A204.1 (cell line): ENCODE data around the gene TLR8.
"Not testable (repeated sequence)": the region's sequence is repeated elsewhere in the genome, so short reads cannot be mapped to it uniquely, and the experiment has no call there.

Experiments used
- FAIRE-seq: peaks from 2 replicates; lab custom pipeline; 2012; peaks lifted over from hg19 to GRCh38; lab: Jason Lieb, UNC

The TLR8 gene

DNA sequence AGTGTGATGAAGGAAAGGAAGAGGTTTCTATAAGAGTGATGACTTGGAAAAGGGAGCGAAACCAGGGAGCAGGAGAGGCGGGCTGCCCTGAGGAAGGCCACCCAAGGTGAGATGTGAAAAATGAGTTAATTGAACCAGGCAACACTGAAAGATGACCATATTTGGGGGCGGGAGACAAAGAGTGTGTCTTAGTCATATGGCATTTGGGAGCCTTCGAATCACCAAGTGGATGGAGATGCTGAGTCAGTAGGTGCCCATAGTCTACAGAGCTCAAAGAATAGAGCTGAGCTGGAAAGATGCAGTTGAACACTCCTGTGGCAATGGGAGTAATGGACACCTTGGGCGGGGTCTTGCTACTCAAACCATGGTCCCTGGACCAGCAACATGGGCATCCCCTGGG is 8.3 kb upstream of the TLR8 start:
- FAIRE-seq, result no peak

DNA sequence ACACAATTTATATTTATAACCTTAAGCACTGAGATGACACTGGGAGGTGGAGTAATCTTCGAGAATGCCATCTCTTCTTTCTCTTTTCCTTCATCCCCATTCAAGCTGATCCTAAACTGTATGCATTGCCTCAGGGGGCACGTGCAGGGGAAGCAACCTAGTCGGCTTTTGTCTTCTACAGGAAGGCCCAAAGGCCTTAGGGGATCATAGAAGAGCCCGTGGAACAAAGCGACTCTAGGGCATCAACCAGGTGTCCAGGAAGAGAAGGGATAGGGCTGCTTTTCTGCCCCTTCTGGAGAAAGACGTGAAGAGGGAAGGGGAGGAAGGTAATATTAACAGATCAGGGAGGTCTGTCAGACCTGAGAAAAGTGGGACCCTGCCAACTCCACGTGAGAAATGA is 6.9 kb upstream of the TLR8 start:
- FAIRE-seq, result no peak

DNA sequence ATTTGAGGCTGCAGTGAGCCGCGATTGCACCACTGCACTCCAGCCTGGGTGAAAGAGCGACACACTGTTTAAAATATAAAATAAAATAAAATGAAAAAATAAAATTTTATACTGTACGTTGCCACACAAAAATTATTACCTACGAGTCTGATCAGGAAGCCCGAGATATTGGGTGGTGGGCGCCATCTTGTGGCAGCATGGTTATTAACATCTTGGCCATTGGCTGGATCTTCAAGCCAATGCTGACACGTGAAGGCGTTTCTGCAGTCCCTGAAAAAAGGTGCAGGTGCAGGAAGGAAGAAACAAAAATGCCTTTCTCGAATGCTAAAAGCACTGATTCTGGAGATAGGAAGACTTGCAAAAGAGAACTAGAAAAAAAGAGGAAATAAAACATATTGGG is 4.9 kb upstream of the TLR8 start:
- FAIRE-seq, result no peak

DNA sequence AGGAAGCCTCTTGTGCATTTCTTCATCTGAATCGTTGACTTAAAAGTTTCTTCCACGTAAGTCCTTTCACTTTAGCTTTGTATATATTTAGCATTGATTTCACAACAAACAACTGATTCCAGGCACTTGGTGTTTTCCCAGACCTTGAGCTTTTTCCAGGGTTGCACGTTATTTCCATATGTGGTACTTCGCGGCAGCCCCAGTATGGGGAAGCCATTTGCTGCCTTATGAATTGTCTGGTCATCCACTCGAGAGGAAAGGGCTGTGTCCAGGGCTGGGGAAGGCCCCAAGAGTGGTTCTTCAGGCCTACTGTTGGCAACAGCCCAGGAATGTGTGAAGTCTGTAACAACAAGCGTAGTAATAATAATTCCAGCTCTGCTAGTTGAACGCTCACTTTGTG is 2.8 kb upstream of the TLR8 start:
- FAIRE-seq, result no peak

DNA sequence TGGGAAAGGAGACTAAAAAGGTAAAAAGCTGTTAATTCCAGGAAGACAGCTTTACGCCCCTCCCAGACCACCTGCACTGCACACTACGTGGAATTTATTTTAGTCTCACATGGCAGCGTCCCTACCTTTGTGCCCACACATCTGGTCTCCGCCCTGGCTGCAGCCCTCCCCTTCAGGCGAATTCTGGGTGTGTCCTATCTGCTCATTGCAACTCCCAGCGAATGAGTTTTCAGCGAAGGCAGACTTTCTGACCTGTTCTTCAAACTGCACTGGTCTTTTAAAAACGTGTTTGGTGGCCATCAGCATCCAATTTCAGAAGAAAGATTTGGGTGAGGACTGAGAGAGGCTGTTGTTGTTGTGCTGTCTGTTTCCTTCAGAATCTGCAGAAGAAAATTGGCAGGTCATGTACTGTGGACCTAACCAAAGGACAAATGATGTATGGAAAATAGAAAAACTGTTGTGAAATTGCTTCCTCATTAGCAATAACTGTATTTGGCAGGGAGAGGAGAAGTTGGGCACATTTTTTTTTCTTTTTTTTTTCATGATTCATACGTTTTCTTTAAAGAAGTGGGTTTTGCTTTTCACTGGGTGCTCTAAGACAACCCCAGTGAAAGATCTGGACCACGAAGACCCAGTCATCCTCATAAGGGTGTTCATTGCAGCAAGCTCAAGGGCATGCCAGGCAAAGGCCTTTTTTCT is 4.2 kb downstream of the TLR8 start:
- FAIRE-seq, result no peak

DNA sequence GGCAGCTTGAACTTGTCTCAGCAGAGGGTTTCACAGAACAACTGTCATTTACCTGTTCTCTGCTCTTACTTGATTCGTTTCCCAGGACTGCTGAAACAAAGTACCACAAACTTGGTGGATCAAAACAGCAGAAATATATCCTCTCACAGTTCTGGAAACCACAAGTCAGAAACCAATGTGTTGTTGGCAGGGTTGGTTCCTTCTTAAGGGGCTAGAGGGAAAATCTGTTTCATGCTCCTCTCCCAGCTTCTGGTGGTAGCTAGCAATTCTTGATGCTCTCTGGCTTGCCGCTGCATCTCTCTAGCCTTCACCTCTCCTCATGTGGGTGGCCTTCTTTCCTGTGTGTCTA is 4.7 kb downstream of the TLR8 start:
- no peak for FAIRE-seq

DNA sequence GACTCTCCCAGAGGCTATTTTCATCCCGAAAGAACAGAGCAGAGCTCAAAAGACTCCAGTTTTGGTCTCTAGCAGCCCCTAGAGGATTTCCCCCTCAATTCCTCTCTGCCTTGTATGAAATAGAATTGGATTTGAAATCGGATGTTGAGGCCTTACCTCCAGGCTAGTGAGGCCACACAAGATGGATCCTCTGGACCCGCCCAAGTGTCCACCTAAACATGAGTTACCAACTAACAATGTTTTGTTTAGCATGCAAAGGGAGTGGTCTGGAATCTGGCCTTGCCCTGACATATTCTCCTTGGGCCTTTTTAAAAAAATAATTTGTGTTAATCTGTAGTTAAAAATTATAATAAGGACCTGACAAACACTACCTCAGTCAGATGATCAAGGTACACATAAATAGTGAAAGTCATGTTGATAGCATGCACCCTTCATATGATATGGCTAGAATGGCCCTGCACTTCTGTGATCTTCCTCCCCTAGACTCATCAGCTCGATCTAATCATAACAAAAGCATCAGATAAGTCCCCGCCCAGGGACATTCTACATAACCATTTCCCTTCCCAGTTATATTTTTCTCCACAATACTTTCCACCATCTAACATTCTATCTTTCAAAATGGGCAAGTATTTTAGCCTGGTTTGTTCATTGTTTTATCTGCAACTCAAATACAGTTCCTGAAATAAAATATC is 6.5 kb downstream of the TLR8 start:
- no peak for FAIRE-seq

DNA sequence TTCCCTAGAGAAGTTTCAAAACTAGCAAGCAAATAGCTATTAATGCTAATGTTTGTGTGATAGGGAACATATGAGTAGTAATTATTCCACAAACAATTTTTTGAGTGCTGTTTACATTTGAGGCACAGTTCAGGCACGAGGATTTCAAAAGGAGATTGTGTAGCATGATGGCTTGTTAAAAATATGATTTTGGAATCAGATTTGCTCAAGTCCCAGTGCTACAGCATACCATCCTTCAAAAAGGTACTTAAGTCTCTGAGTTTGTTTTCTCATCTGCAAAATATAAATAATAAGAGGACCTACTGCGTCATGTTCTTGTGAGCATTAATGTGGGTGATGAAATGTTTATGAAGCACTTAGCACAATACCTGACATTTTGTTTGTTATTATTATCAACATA is 11.3 kb downstream of the TLR8 start:
- FAIRE-seq, result no peak

DNA sequence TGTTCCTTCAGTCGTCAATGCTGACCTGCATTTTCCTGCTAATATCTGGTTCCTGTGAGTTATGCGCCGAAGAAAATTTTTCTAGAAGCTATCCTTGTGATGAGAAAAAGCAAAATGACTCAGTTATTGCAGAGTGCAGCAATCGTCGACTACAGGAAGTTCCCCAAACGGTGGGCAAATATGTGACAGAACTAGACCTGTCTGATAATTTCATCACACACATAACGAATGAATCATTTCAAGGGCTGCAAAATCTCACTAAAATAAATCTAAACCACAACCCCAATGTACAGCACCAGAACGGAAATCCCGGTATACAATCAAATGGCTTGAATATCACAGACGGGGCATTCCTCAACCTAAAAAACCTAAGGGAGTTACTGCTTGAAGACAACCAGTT is 12.6 kb downstream of the TLR8 start:
- FAIRE-seq, result no peak

DNA sequence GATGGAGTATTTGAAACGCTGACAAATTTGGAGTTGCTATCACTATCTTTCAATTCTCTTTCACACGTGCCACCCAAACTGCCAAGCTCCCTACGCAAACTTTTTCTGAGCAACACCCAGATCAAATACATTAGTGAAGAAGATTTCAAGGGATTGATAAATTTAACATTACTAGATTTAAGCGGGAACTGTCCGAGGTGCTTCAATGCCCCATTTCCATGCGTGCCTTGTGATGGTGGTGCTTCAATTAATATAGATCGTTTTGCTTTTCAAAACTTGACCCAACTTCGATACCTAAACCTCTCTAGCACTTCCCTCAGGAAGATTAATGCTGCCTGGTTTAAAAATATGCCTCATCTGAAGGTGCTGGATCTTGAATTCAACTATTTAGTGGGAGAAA is 13.2 kb downstream of the TLR8 start:
- FAIRE-seq, result no peak

DNA sequence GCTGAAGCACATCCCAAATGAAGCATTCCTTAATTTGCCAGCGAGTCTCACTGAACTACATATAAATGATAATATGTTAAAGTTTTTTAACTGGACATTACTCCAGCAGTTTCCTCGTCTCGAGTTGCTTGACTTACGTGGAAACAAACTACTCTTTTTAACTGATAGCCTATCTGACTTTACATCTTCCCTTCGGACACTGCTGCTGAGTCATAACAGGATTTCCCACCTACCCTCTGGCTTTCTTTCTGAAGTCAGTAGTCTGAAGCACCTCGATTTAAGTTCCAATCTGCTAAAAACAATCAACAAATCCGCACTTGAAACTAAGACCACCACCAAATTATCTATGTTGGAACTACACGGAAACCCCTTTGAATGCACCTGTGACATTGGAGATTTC is 14.6 kb downstream of the TLR8 start:
- no peak for FAIRE-seq

DNA sequence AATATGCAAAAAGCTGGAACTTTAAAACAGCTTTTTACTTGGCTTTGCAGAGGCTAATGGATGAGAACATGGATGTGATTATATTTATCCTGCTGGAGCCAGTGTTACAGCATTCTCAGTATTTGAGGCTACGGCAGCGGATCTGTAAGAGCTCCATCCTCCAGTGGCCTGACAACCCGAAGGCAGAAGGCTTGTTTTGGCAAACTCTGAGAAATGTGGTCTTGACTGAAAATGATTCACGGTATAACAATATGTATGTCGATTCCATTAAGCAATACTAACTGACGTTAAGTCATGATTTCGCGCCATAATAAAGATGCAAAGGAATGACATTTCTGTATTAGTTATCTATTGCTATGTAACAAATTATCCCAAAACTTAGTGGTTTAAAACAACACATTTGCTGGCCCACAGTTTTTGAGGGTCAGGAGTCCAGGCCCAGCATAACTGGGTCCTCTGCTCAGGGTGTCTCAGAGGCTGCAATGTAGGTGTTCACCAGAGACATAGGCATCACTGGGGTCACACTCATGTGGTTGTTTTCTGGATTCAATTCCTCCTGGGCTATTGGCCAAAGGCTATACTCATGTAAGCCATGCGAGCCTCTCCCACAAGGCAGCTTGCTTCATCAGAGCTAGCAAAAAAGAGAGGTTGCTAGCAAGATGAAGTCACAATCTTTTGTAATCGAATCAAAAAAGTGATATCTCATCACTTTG is 15.6 kb downstream of the TLR8 start:
- FAIRE-seq, result no peak

DNA sequence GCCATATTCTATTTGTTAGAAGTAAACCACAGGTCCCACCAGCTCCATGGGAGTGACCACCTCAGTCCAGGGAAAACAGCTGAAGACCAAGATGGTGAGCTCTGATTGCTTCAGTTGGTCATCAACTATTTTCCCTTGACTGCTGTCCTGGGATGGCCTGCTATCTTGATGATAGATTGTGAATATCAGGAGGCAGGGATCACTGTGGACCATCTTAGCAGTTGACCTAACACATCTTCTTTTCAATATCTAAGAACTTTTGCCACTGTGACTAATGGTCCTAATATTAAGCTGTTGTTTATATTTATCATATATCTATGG is 16.1 kb downstream of the TLR8 start:
- FAIRE-seq, result no peak

DNA sequence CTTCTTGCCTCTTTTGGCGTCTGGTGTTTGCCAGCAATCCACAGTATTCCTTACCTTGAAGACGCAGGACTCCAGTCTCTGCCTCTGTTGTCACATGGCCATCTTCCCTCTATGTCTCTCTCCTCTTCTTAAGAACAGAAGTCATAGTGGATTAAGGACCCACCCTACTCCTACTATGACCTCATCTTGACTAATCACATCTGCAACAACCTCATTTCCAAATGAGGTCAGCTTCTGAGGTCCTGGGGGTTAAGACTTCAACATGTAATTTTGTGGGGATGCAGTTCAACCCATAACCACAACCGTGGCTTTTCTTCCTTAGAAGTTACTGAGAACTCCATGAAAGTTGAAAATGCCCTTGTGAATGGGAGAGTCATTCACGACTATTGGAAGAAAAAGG is 23.3 kb downstream of the TLR8 start:
- no peak for FAIRE-seq

DNA sequence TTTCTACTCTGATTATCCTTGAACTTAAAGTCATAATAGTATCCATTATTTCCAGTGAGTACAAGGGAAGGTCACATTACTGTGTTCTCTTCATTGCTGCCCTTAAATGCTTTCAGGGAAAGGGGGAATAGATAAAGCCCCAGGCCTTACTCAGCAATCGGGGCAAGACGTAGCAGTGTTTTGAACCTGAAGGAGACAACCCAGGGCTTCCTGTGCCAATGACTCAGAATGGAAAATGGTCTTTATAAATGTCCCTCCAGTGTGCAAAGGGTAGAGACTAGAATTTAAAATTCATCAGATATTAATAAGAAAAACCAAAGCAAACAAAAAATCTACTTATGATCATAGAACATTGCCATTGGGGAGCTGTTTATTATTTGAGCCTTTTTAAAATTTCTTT is 23.7 kb downstream of the TLR8 start:
- no peak for FAIRE-seq

DNA sequence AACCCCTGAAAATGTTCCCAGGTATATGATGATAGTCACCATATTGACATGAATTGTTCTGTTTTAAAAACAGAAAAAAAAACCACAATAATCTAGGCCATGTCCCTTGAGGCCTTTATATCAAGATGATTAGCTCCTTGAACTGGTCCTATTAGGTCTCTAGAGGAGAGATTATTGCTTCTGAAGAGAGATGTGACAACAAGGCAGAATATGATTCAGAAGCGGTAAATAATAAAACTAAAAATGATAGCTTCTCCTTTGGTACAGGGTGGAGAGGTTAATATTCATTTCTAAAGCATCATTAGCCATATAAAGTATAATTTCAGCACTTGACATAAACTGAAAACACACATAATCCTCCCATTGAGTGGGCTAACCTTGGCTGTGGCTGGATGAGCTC is 25.8 kb downstream of the TLR8 start:
- no peak for FAIRE-seq

DNA sequence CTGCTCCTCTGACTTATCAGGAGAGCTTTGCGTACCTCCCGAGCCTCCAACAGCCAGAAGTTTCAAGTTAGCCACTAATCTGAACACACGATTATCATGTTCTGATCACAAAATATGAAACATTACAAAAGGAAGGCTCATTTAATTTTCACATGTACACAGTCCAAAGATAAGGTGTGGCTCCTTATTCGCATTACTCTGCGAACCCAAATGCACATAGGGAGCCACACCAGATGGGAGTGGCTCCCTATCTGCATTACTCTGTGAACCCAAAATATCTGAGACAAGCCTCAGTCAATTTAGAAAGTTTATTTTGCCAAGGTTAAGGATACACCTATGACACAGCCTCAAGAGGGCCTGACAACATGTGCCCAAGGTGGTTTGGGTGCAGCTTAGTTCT is 28.4 kb downstream of the TLR8 start:
- no peak for FAIRE-seq

DNA sequence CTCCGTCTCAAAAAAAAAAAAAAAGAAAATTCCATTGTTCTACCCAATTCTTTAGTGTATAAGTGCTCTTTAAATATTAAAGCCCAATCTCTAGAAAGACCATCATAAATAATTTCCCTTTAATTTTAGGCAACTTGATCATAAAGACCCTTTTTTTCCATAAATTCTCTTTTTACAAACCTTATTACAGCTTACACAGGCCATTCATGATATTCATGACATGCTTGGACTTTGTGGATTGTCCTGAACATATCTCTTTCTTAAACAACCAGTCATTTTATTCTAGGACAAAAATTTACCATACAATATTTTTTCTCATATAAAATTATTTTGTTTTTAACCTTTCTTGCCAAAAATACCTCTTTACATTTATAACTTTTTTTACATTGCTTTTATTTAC is 30.5 kb downstream of the TLR8 start:
- no peak for FAIRE-seq

DNA sequence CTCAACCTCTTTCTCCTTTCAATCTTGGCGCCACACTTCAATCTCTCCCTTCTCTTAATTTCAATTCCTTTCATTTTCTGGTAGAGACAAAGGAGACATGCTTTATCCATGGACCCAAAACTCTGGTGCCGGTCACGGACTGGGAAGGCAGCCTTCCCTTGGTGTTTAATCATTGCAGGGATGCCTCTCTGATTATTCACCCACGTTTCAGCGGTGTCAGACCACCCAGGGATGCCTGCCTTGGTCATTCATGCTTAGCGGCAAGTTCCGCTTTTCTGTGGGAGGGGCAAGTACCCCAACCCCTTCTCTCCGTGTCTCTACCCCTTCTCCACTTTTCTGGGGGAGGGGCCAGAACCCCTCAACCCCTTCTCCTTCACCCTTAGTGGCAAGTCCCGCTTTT is 34.1 kb downstream of the TLR8 start:
- FAIRE-seq, result not testable (repeated sequence)

DNA sequence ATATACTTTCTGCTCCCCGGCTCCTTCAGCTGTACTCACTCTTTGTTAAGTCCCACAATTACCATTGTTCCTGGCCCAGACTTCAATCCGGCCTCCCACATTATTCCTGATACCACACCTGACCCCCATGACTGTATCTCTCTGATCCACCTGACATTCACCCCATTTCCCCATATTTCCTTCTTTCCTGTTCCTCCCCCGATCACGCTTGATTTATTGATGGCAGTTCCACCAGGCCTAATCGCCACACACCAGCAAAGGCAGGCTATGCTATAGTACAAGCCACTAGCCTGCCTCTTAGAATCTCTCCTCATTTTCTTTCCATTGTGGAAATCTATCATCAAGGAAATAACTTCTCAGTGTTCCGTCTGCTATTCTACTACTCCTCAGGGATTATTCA is 37.2 kb downstream of the TLR8 start:
- FAIRE-seq, result not testable (repeated sequence)

DNA sequence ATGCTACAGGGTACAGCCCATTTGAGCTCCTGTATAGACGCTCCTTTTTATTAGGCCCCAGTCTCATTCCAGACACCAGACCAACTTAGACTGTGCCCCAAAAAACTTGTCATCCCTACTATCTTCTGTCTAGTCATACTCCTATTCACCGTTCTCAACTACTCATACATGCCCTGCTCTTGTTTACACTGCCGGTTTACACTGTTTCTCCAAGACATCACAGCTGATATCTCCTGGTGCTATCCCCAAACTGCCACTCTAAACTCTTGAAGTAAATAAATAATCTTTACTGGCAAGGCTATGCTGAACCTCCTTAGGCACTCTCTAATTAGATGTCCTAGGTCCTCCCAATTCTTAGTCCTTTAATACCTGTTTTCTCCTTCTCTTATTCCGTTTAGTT is 38.0 kb downstream of the TLR8 start:
- FAIRE-seq, result not testable (repeated sequence)

DNA sequence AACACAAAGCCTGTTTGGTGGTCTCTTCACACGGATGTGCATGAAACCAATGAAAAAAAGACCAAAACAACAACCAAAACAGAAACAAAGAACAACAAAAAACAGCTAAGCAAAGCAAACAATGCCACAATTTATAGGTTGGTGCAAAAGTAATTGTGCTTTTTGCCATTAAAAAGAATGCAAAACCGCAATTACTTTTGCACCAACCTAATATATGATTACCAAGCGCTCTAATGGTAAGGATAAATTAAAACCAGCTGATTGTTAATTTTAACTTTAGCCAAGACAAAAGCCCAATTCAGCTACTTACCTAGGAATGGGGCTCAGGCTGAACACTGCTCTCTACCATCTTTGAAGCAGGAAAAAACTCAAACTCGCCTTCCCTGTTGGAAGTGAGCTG is 39.1 kb downstream of the TLR8 start:
- no peak for FAIRE-seq

DNA sequence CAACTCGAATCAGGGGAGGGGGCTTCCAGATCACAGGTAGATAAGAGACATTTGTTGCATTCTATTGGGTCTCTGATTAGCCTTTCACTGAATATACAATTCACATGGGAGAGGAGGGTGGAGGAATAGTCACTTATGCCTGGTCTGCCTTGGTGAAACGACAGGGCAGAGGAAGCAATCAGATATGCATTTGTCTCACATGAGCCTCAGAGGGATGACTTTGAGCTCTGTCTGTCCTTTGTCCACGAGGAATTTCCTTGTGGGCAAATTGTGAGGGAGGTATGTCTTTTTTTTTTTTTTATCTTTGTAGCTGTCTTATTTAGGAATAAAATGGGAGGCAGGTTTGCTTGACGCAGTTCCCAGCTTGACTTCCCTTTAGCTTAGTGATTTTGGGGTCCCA is 40.0 kb downstream of the TLR8 start:
- FAIRE-seq, result no peak
